Measurements from ENCODE around the gene EEF2K.

EEF2K gene

GRCh38 chr16:22191532-22192260, 14.4 kb upstream of the EEF2K start:
- Histone ChIP-seq H3K36me3 (no peaks in the 10 kb centered on the region; the same call in 1 of the 2 replicates), H3K9me3 (ENCODE audit: severe bottlenecking) (no peaks in the 10 kb centered on the region), H3K4me3 (ENCODE audit: low read depth, low read length) (peak overlapping the region; percentile 74), H3K27me3 (ENCODE audit: insufficient read depth, low read depth, severe bottlenecking) (no peaks in the 10 kb centered on the region), H3K27ac (peak overlapping the region; percentile 78)
- no peak for TF ChIP-seq CTCF (IDR thresholded peaks at IDR 0.05; ENCODE audit: low read depth, low read length)
- DNase-seq: peak; percentile 29

GRCh38 chr16:22192261-22193062, 13.6 kb upstream of the EEF2K start:
- Histone ChIP-seq H3K4me3 (ENCODE audit: low read depth, low read length) (peak overlapping the region; percentile 74; the same call in 1 of the 2 replicates), H3K36me3 (no peaks in the 10 kb centered on the region; the same call in 1 of the 2 replicates), H3K27me3 (ENCODE audit: insufficient read depth, low read depth, severe bottlenecking) (no peaks in the 10 kb centered on the region), H3K9me3 (ENCODE audit: severe bottlenecking) (no peaks in the 10 kb centered on the region), H3K27ac (no peak overlapping the region)
- DNase-seq: peak; percentile 25
- TF ChIP-seq CTCF (IDR thresholded peaks at IDR 0.05; ENCODE audit: low read depth, low read length): no peak

GRCh38 chr16:22193063-22193411, 13.0 kb upstream of the EEF2K start:
- H3K27me3 ChIP-seq (ENCODE audit: insufficient read depth, low read depth, severe bottlenecking): no peaks in the 10 kb centered on the region
- H3K27ac ChIP-seq: no peak overlapping the region
- no peak overlapping the region for H3K4me3 ChIP-seq (ENCODE audit: low read depth, low read length)
- no peaks in the 10 kb centered on the region; the same call in 1 of the 2 replicates for H3K36me3 ChIP-seq
- no peak for TF ChIP-seq CTCF (IDR thresholded peaks at IDR 0.05; ENCODE audit: low read depth, low read length)
- H3K9me3 ChIP-seq (ENCODE audit: severe bottlenecking): no peaks in the 10 kb centered on the region
- no peak for DNase-seq

- H3K4me3 ChIP-seq (ENCODE audit: low read depth, low read length): no peak overlapping the region
Measured at GRCh38 chr16:22194707-22195444, 11.2 kb upstream of the EEF2K start.

GRCh38 chr16:22195445-22195694, 10.7 kb upstream of the EEF2K start:
- Histone ChIP-seq H3K9me3 (ENCODE audit: severe bottlenecking) (no peaks in the 10 kb centered on the region), H3K36me3 (no peaks in the 10 kb centered on the region), H3K27me3 (ENCODE audit: insufficient read depth, low read depth, severe bottlenecking) (no peaks in the 10 kb centered on the region), H3K4me3 (ENCODE audit: low read depth, low read length) (no peak overlapping the region), H3K27ac (no peak overlapping the region)
- TF ChIP-seq CTCF (IDR thresholded peaks at IDR 0.05; ENCODE audit: low read depth, low read length): no peak
- no peak for DNase-seq

More at GRCh38 chr16:22194707-22195444, 11.2 kb upstream of the EEF2K start:
- no peaks in the 10 kb centered on the region; the same call in 1 of the 2 replicates for H3K36me3 ChIP-seq
- no peaks in the 10 kb centered on the region for H3K9me3 ChIP-seq (ENCODE audit: severe bottlenecking)
- DNase-seq: no peak
- H3K27me3 ChIP-seq (ENCODE audit: insufficient read depth, low read depth, severe bottlenecking): no peaks in the 10 kb centered on the region
- H3K27ac ChIP-seq: no peak overlapping the region
- no peak for TF ChIP-seq CTCF (IDR thresholded peaks at IDR 0.05; ENCODE audit: low read depth, low read length)

Data from WERI-Rb-1 (cell line).